Right atrium auricular region (tissue), 2 donors: Measurements from ENCODE around the gene USP36. TPM values are rescaled to one million over a fixed set of nuclear protein-coding genes. Genes with fewer than 3 reads are reported as not detected.

Experiments used
- DNase-seq: peaks from one replicate; pipeline ENCODE4 v3.0.0-alpha.2; 2019; ENCODE audit warnings: low spot score
- H3K27ac ChIP-seq, 2 donors: fragments of 200-600 bp; sonication (generic); 1 replicate in 1 of 2; 2 replicates in 1 of 2; pipeline ENCODE4 v1.5.1; 2016 to 2019
- H3K27me3 ChIP-seq, 2 donors: fragments of 200-600 bp; sonication (generic); one replicate each; pipeline versions ENCODE4 v1.5.1 to v1.6.0; 2017 to 2019
- H3K36me3 ChIP-seq: fragments of 200-600 bp; sonication (generic); one replicate; pipeline ENCODE4 v1.5.1; 2016
- H3K4me1 ChIP-seq, 2 donors: fragments of 200-600 bp; sonication (generic); one replicate each; pipeline versions ENCODE4 v1.5.1 to v1.6.0; 2017 to 2019
- H3K4me3 ChIP-seq, 2 donors: fragments of 200-600 bp; sonication (generic); 1 replicate in 1 of 2; 2 replicates in 1 of 2; pipeline ENCODE4 v1.5.1; 2017 to 2019; ENCODE audit warnings: mild to moderate bottlenecking in 1 of 2, moderate library complexity in 1 of 2
- H3K9me3 ChIP-seq, 2 donors: fragments of 200-600 bp; sonication (generic); one replicate each; pipeline ENCODE4 v1.5.1; 2019
- CTCF ChIP-seq, 2 donors: fragments of 200-600 bp; sonication (generic); IDR thresholded peaks; one replicate each; pipeline ENCODE4 v1.5.1; 2019; ENCODE audit warnings: antibody characterized with exemption in 2 of 2
- total RNA-seq, 2 donors: library from RNA; depleted of rRNA; stranded (reverse); fragments of >200 nt; gene quantifications; one replicate each; pipeline ENCODE4 v1.1.0, GENCODE V29; 2016

USP36 gene
- total RNA-seq, 2 donors from 2014 or later: 15.4 to 18.1 TPM

GRCh38 chr17:78824240-78824639, 16.4 kb downstream of the USP36 start:
- Histone ChIP-seq H3K4me1 (no peaks in the 10 kb centered on the region), H3K9me3 (no peaks in the 10 kb centered on the region), H3K36me3 (peaks cover 99% of the 10 kb centered on the region), H3K4me3 (no peak overlapping the region), H3K27me3 (no peaks in the 10 kb centered on the region), H3K27ac (no peak overlapping the region)
- no peak for TF ChIP-seq CTCF (IDR thresholded peaks at IDR 0.05)
- no peak for DNase-seq

- no peaks in the 10 kb centered on the region for H3K9me3 ChIP-seq
- H3K27ac ChIP-seq: no peak overlapping the region
- H3K36me3 ChIP-seq: peaks cover 99% of the 10 kb centered on the region
- H3K27me3 ChIP-seq: no peaks in the 10 kb centered on the region
- no peak for TF ChIP-seq CTCF (IDR thresholded peaks at IDR 0.05)
- no peak for DNase-seq
- no peaks in the 10 kb centered on the region for H3K4me1 ChIP-seq
- H3K4me3 ChIP-seq: no peak overlapping the region
Measured at GRCh38 chr17:78823282-78824046, 17.1 kb downstream of the USP36 start.

GRCh38 chr17:78822552-78822951, 18.1 kb downstream of the USP36 start:
- no peaks in the 10 kb centered on the region for H3K4me1 ChIP-seq
- no peak for TF ChIP-seq CTCF (IDR thresholded peaks at IDR 0.05)
- no peaks in the 10 kb centered on the region for H3K27me3 ChIP-seq
- H3K36me3 ChIP-seq: peaks cover 99% of the 10 kb centered on the region
- no peak overlapping the region for H3K4me3 ChIP-seq
- no peak overlapping the region for H3K27ac ChIP-seq
- no peak for DNase-seq
- no peaks in the 10 kb centered on the region for H3K9me3 ChIP-seq

GRCh38 chr17:78821961-78822360, 18.7 kb downstream of the USP36 start:
- no peak overlapping the region for H3K27ac ChIP-seq
- DNase-seq: no peak
- H3K4me3 ChIP-seq: no peak overlapping the region
- no peaks in the 10 kb centered on the region for H3K27me3 ChIP-seq
- H3K4me1 ChIP-seq: no peaks in the 10 kb centered on the region
- H3K36me3 ChIP-seq: peaks cover 99% of the 10 kb centered on the region
- TF ChIP-seq CTCF (IDR thresholded peaks at IDR 0.05): no peak
- H3K9me3 ChIP-seq: no peaks in the 10 kb centered on the region

- Histone ChIP-seq H3K4me3 (no peak overlapping the region), H3K9me3 (no peaks in the 10 kb centered on the region), H3K27me3 (no peaks in the 10 kb centered on the region), H3K4me1 (no peaks in the 10 kb centered on the region), H3K36me3 (peaks cover 99% of the 10 kb centered on the region), H3K27ac (no peak overlapping the region)
- TF ChIP-seq CTCF (IDR thresholded peaks at IDR 0.05): no peak
- DNase-seq: no peak
Measured at GRCh38 chr17:78820841-78821240, 19.8 kb downstream of the USP36 start.
